ENCODE measurements around the gene DCXR.

The DCXR gene

DNA sequence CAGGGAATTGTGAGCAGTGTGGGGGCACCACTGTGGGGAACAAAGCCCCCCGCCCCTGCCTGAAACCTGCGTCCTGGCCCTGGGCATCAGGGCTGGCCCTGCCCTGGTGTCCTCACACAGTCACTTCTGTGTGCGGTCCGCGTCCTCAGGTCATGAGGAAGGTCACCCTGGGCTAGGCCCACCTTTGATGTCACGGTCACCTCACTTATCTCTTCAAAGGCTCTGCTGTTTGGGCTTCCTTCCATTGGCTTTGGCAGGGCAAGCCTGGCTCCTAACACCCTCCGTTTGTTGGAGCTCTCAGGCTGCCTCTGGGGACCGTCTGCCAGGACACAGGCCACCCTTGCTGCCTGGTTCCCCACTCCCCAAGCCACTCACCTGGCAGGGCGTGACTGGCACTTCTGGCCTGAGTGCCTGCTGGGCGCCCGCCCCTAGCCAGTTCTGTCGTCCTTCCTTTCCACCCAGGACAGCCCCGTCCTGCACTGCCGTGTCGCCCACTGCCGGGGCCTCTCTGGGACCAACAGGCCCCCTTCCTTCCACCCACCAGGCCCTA lies 23.6 kb downstream of the DCXR start:
- DNase-seq (ENCODE audit: low read depth), result no peak

DNA sequence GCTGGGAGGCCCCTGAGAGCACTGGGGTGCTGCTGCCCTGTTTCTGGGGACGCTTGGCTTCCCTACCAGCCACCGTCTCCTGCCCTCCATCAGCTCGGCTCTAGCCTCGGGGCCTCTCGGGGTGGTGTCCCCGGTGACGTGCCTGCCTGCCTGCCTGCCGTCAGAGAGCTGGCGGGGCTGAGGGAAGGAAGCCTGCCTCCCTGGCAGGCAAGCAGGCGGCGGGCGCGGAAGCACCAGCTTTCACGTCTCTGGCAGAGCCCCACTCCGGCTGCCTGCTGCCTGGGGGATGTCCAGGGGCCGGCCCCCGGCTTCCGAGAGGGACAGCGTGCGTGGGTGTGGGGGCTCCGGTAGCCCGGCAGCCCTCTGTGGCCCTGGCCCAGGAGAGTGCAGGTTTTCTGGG lies 24.2 kb downstream of the DCXR start:
- no peak overlapping the region for H3K4me3 ChIP-seq (ENCODE audit: low read depth, low read length)
- TF ChIP-seq, protein P1, sequence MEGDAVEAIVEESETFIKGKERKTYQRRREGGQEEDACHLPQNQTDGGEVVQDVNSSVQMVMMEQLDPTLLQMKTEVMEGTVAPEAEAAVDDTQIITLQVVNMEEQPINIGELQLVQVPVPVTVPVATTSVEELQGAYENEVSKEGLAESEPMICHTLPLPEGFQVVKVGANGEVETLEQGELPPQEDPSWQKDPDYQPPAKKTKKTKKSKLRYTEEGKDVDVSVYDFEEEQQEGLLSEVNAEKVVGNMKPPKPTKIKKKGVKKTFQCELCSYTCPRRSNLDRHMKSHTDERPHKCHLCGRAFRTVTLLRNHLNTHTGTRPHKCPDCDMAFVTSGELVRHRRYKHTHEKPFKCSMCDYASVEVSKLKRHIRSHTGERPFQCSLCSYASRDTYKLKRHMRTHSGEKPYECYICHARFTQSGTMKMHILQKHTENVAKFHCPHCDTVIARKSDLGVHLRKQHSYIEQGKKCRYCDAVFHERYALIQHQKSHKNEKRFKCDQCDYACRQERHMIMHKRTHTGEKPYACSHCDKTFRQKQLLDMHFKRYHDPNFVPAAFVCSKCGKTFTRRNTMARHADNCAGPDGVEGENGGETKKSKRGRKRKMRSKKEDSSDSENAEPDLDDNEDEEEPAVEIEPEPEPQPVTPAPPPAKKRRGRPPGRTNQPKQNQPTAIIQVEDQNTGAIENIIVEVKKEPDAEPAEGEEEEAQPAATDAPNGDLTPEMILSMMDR (IDR thresholded peaks at IDR 0.05; ENCODE audit: control insufficient read depth, extremely low read depth, insufficient read depth), result no peak
- DNase-seq (ENCODE audit: low read depth), result no peak

More for the DNA sequence above, 23.6 kb downstream of the DCXR start:
- TF ChIP-seq, protein P1 (IDR thresholded peaks at IDR 0.05; ENCODE audit: control insufficient read depth, extremely low read depth, insufficient read depth), result no peak
- H3K4me3 ChIP-seq (ENCODE audit: low read depth, low read length), result no peak overlapping the region

DNA sequence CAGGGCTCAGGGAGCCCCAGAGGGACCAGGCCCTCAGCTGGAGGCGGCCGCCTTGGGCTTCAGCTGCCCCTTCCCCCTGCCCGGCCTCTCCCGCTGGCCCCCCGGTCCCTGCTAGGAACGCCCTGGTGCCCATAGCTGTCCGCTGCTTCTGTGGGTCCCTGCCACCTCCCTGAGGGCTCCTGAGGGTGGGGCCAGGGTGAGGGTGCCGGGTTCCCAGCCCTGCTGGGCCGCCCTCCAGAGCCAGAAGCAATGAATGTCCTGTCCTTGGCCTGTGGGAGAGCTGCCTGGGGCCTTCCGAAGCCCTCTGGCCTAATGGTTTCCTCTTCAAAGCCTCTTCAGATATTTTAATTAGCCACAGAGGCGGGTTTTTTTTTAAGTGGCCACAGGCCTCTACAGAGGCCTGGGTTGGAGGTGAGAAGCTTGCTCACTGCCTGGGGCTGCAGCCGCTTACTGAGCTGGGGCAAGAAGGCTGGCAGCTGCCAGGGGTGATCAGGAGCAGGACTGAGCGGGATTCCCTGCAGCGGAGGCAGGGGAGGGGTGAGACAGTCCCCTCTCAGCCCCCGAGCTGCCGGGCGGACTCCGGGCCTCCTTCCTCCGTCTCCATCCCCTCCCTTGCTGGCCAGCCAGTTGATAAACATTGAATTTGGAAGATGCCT lies 24.7 kb downstream of the DCXR start:
- DNase-seq (ENCODE audit: low read depth), result no peak
- TF ChIP-seq, protein P1 (IDR thresholded peaks at IDR 0.05; ENCODE audit: control insufficient read depth, extremely low read depth, insufficient read depth), result no peak
- no peak overlapping the region for H3K4me3 ChIP-seq (ENCODE audit: low read depth, low read length)

DNA sequence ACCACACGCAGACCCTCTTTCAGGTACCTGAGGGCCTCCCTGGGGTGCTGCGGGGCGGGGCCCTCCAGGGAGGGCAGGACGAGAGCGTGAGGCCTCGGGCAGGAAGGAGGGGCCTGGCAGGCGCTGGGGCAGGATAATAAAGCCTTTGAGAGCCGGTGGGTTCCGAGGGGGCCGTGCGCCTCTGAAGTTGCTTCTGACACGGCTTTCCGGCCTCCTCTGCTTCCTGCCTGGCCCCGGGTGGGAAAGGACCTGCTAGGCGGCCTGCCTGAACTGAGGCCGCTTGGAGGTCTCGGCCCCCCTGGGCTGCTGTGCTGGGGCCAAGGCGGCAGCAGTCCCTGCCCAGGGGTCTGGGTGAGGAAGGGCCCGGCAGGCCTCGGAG lies 25.2 kb downstream of the DCXR start:
- H3K4me3 ChIP-seq (ENCODE audit: low read depth, low read length), result no peak overlapping the region
- TF ChIP-seq, protein P1 (IDR thresholded peaks at IDR 0.05; ENCODE audit: control insufficient read depth, extremely low read depth, insufficient read depth), result no peak
- no peak for DNase-seq (ENCODE audit: low read depth)

DNA sequence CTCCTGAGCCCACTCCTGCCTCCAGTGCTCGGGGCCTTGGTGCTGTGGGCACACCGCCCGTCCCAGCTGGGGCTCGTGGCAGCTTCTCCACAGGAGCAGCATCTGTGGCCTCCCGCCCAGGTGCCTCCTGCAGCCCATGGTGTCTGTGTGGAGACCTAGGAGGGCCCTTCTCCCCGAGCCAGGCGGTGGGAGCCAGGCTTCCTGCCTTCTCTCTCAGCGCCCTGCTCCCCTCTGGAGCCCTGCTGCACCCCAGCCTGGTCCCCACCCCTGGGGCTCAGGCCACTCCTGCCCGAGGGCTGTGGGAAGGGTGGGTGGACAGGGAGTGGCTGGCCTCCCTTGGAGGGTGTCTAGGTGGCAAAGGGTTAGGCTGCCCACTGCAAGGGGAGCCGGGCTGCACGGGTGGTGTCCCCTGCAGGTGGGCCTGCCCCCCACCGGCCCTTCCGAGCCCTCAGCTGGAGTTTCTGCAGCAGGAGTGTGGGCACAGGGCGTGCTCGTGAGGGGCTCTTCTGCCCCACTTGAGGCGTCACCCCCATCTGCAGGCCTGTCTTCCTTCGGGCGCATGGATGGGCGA lies 25.8 kb downstream of the DCXR start:
- DNase-seq (ENCODE audit: low read depth), result no peak
- TF ChIP-seq, protein P1 (IDR thresholded peaks at IDR 0.05; ENCODE audit: control insufficient read depth, extremely low read depth, insufficient read depth), result no peak
- H3K4me3 ChIP-seq (ENCODE audit: low read depth, low read length), result no peak overlapping the region

DNA sequence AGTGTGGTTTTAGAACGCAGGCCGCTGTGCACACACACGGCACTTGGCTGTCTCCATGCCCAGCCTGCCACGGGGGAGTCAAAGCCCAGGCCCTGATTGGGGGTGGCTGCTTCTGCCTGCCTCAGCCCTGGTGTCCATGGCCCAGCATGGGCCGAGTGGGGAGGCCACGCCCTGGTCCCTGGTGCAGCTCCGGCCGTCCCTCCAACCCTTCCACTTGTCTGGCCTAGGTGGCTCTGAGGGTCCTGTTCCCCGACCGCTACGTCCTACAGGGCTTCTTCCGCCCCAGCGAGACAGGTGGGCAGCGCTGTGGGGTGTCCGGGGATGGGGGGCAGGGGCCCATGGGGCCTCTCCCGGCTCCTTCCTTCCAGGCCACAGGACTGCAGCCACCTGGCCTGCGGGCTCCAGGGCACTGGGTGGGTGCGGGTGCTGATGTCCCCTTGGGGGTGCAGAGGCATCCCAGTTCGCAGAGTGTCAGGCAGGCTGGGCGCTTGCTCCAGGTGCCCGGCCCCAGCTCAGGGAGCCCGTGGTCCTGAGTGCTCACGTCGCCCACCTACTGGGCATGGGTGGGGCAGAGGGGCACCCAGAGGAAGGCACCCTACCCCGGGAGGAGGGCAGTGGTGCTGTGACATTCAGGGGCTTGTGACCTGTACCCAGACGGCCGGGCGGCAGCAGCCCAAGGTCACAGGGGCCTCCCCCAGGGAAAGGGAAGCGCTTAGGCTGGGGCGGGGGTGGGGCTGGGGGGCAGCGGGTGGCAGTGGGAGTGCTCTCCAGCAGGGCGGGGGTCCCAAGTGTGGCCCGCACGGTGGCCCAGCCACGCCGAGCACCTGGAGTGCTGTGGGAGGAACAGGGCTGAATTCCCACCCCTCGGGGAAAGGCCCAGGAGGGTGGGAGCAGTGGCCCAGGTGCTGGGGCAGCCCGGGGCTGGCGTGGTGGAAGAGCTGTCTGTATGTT lies 26.6 kb downstream of the DCXR start:
- TF ChIP-seq, protein P1 (IDR thresholded peaks at IDR 0.05; ENCODE audit: control insufficient read depth, extremely low read depth, insufficient read depth), result no peak

More for the DNA sequence above, 26.6 kb downstream of the DCXR start:
- H3K4me3 ChIP-seq (ENCODE audit: low read depth, low read length), result no peak overlapping the region
- DNase-seq (ENCODE audit: low read depth), result no peak
